Naive thymus-derived CD8-positive, alpha-beta T cell (primary cell): Measurements from ENCODE around the gene DHX40. TPM values are rescaled to one million over a fixed set of nuclear protein-coding genes. Genes with fewer than 3 reads are reported as not detected.

Experiments
- ATAC-seq, 2 donors: fragments of 150-1000 bp; cut with Tn5 transposase in 1 of 2; sonication (Bioruptor Pico), chemical (Tn5 transposase) in 1 of 2; 1 replicate in 1 of 2; 2 replicates in 1 of 2; pipeline ENCODE4 v1.10.0; 2021; ENCODE audit warnings: mild to moderate bottlenecking in 2 of 2, moderate library complexity in 2 of 2
- POLR2A ChIA-PET: fragments of 350-600 bp; sonication (Branson Sonifier 250); formaldehyde crosslinking; loops from one replicate; lab custom pipeline; 2021; ENCODE audit warnings: antibody characterized with exemption; lab: Charles Lee
- DNase-seq, 10 donors: peaks; one replicate each; pipeline versions ENCODE4 v3.0.0 to v3.0.0-alpha.2; 2020 to 2022
- H3K27ac Mint-ChIP-seq, 10 donors: one replicate each; pipeline ENCODE4 v1.8.0; 2020 to 2022; ENCODE audit warnings: mild to moderate bottlenecking in 10 of 10, mixed read lengths in 10 of 10, moderate library complexity in 4 of 10, inconsistent platforms in 1 of 10
- H3K27me3 Mint-ChIP-seq, 5 donors: one replicate each; pipeline ENCODE4 v1.8.0; 2021 to 2022; ENCODE audit warnings: mixed read lengths in 5 of 5
- H3K36me3 Mint-ChIP-seq, 3 donors: one replicate each; pipeline ENCODE4 v1.8.0; 2020 to 2022; ENCODE audit warnings: mixed read lengths in 3 of 3, mild to moderate bottlenecking in 2 of 3, inconsistent platforms in 1 of 3
- H3K4me1 Mint-ChIP-seq, 4 donors: one replicate each; pipeline ENCODE4 v1.8.0; 2021 to 2022; ENCODE audit warnings: mixed read lengths in 4 of 4
- H3K4me3 Mint-ChIP-seq, 10 donors: one replicate each; pipeline ENCODE4 v1.8.0; 2020 to 2022; ENCODE audit warnings: mild to moderate bottlenecking in 10 of 10, mixed read lengths in 10 of 10, moderate library complexity in 6 of 10, inconsistent platforms in 1 of 10
- H3K9me3 Mint-ChIP-seq, 9 donors: one replicate each; pipeline ENCODE4 v1.8.0; 2020 to 2022; ENCODE audit warnings: mixed read lengths in 9 of 9, mild to moderate bottlenecking in 3 of 9, inconsistent platforms in 1 of 9, moderate library complexity in 1 of 9
- polyA plus RNA-seq, 3 donors: library from polyadenylated mRNA; unstranded; fragments of 300-500 nt; fragmentation: Illumina TruSeq; gene quantifications; one replicate each; pipeline ENCODE4 v1.2.3, GENCODE V29; 2021
- total RNA-seq, 8 experiments: library from RNA in 2 of 8; stranded (reverse) in 2 of 8; gene quantifications; one replicate each; pipeline ENCODE4 v1.2.3 and lab custom pipeline; 2021 to 2026

Gene DHX40
- total and polyA plus RNA-seq, 5 experiments from 2014 or later, result 23.6 to 34.8 (median 25.9) TPM

DNA sequence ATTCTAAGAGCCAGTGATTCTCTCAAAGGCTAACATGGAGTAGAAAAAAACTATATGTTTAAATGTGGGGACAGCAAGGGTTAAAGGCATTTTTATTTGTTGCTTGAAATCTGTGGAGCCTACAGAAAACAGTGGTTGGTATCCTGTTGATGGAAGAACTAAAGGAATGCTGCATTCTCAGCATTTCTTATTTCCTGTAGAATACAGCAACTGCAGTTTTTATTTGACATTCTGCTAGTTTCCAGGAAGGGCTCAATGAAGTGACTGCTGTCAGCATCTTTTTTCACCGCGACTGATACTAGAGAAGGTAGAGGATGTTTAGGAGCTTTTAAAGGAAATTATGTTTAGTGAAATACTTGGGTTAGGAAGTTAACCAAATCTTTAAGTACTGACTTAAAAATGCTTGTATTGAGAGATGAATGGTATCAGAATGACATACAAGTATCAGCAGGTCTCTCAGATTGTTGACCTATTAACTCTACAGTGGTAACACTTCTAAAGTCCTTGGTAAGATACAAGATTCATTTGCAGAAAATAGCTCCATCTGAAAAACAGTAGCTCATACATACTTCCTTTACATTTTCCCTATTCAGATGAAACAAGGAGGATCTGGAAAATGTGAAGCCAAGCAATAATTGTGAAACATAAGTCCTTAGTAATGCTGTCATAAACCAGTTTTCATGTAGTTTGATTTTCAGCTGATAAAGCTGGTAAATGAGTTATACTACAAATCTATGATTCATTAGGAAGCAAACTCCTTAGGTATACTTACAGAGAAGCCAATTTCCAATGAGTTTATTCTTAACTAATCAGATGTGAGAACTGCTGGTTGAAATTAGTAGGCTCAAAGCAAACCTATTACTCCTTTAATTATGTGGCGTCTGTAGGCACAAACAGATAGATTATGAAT is 69.5 kb downstream of the DHX40 start:
- Mint-ChIP-seq H3K27ac (peak overlapping the region in 7 of 10 donors; percentile 38 to 62 (median 56)), H3K4me1 (peaks cover 18 to 77% (median 62%) of the 10 kb centered on the region in 4 donors), H3K27me3 (no peaks in the 10 kb centered on the region), H3K9me3 (no peaks in the 10 kb centered on the region), H3K36me3 (peaks cover 1 to 9% (median 5%) of the 10 kb centered on the region in 3 donors), H3K4me3 (peak overlapping the region in 3 of 10 donors; percentile 18 to 38 (median 24))
- DNase-seq (no peak), ATAC-seq (no peak)
- POLR2A ChIA-PET, result interaction anchor here (3.0 kb wide), 1 partner anchor 15 kb away, joined by 16 read pairs; the partner anchor contains the start of gene CLTC

GRCh38 chr17:59637611-59638310 is 72.4 kb downstream of the DHX40 start:
- POLR2A ChIA-PET, result interaction anchor here (0.7 kb wide), 1 partner anchor 52 kb away, joined by 3 read pairs; no protein-coding TSS in a partner anchor
- H3K4me1 Mint-ChIP-seq, result peaks cover 18 to 82% (median 69%) of the 10 kb centered on the region in 4 donors
- H3K27me3 Mint-ChIP-seq, result no peaks in the 10 kb centered on the region
- peak overlapping the region in 2 of 10 donors; percentile 22 to 33 for H3K27ac Mint-ChIP-seq
- peaks cover 0 to 5% (median 1%) of the 10 kb centered on the region in 3 donors for H3K36me3 Mint-ChIP-seq
- ATAC-seq (no peak), DNase-seq (no peak)
- H3K9me3 Mint-ChIP-seq, result no peaks in the 10 kb centered on the region
- peak overlapping the region in 2 of 10 donors; percentile 6 to 14 for H3K4me3 Mint-ChIP-seq

GRCh38 chr17:59638553-59638952 is 73.1 kb downstream of the DHX40 start:
- Mint-ChIP-seq H3K36me3 (peaks cover 0 to 7% (median 1%) of the 10 kb centered on the region in 3 donors), H3K9me3 (no peaks in the 10 kb centered on the region), H3K27me3 (no peaks in the 10 kb centered on the region), H3K27ac (peak overlapping the region in 1 of 10 donors; percentile 38), H3K4me1 (peaks cover 20 to 81% (median 69%) of the 10 kb centered on the region in 4 donors), H3K4me3 (peak overlapping the region in 1 of 10 donors; percentile 18)
- POLR2A ChIA-PET, result no interaction called here
- DNase-seq (no peak), ATAC-seq (no peak)

DNA sequence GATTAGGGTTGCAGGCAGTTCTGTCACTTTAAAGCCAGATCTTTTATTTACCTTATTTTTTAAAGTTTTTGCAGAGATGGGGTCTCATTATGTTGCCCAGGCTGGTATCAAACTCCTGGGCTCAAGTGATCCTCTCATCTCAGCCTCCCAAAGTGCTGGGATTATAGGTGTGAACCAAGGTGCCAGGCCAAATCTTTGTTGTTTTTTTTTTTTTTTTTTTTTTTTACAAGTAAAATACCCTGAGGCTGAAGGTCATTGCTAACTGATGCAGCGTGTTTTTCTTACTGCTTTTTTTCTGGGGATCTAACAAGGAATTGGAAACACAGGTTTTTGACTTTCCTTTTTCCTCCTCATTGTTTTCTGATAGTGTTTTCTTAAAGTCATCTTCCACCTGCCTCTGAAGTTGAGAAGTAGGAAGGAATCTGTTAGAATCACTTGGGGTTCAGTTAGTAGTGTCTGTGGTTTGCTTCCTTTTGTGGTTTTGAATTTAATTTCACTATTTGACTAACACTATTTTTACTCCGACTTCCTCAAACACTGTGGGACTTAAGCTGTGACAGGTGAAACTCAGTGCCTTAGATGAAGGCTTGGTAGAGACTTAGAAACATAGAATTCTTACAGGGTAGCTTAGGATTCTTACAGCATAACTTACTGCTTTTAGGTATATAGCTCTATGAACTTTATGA is 76.5 kb downstream of the DHX40 start:
- peak overlapping the region in 9 of 10 donors; percentile 25 to 78 (median 64) for H3K4me3 Mint-ChIP-seq
- POLR2A ChIA-PET, result interaction anchor here (0.6 to 1.3 kb wide), 3 partner anchors 22 to 314 kb away, joined by 4 to 7 read pairs (median 5); partner anchors contain the start of gene CLTC
- H3K27ac Mint-ChIP-seq, result peak overlapping the region; percentile 6 to 54 (median 38)
- peaks cover 24 to 73% (median 54%) of the 10 kb centered on the region in 4 donors for H3K4me1 Mint-ChIP-seq
- H3K36me3 Mint-ChIP-seq, result peaks cover 3 to 38% (median 4%) of the 10 kb centered on the region in 3 donors
- peak; percentile 68 to 81 for ATAC-seq
- DNase-seq, result peak in 3 of 10 donors; percentile 33 to 37 (median 36)
- H3K27me3 Mint-ChIP-seq, result no peaks in the 10 kb centered on the region
- no peaks in the 10 kb centered on the region for H3K9me3 Mint-ChIP-seq

DNA sequence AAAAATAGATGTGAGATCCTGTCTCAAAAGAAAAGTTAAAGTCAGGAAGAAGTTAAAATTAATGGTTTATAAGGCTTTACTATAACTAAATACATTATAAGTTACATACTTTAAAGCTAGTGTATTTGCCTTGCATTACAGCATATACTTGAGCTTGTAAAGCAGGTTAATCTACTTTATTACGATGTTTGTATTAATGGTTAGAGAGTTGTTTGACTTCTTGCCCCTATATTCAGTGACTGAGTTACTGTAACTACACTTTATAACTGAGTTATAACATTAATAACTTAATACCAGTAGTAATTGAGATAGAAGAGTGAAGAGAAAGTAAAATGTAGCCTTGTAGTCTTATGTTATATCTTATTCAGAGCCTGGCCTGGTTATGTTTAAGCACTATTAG is 77.2 kb downstream of the DHX40 start:
- H3K4me1 Mint-ChIP-seq, result peaks cover 24 to 72% (median 55%) of the 10 kb centered on the region in 4 donors
- no peak for ATAC-seq
- no peak for DNase-seq
- no peaks in the 10 kb centered on the region for H3K9me3 Mint-ChIP-seq
- peak overlapping the region in 9 of 10 donors; percentile 12 to 56 (median 52) for H3K27ac Mint-ChIP-seq
- peaks cover 6 to 44% (median 7%) of the 10 kb centered on the region in 3 donors for H3K36me3 Mint-ChIP-seq
- H3K27me3 Mint-ChIP-seq, result no peaks in the 10 kb centered on the region
- POLR2A ChIA-PET, result interaction anchor here (1.3 kb wide), 1 partner anchor 23 kb away, joined by 7 read pairs; the partner anchor contains the start of gene CLTC
- peak overlapping the region in 7 of 10 donors; percentile 55 to 71 (median 64) for H3K4me3 Mint-ChIP-seq

GRCh38 chr17:59643159-59644140 is 78.0 kb downstream of the DHX40 start:
- Mint-ChIP-seq H3K36me3 (peaks cover 9 to 50% (median 10%) of the 10 kb centered on the region in 3 donors), H3K27me3 (no peaks in the 10 kb centered on the region), H3K27ac (peak overlapping the region in 5 of 10 donors; percentile 16 to 83 (median 56)), H3K4me1 (peaks cover 22 to 64% (median 53%) of the 10 kb centered on the region in 4 donors), H3K4me3 (peak overlapping the region in 1 of 10 donors; percentile 25), H3K9me3 (no peaks in the 10 kb centered on the region)
- POLR2A ChIA-PET, result interaction anchor here (1.3 kb wide), 1 partner anchor 24 kb away, joined by 7 read pairs; the partner anchor contains the start of gene CLTC
- ATAC-seq (no peak), DNase-seq (no peak)

GRCh38 chr17:59647288-59647687 is 81.9 kb downstream of the DHX40 start:
- no peak for ATAC-seq
- POLR2A ChIA-PET, result interaction anchor here (1.8 kb wide), 1 partner anchor 28 kb away, joined by 4 read pairs; the partner anchor contains the start of gene CLTC
- no peak overlapping the region for H3K27ac Mint-ChIP-seq
- H3K9me3 Mint-ChIP-seq, result no peaks in the 10 kb centered on the region
- peaks cover 18 to 86% (median 22%) of the 10 kb centered on the region in 3 donors for H3K36me3 Mint-ChIP-seq
- peaks cover 20 to 52% (median 48%) of the 10 kb centered on the region in 4 donors for H3K4me1 Mint-ChIP-seq
- H3K27me3 Mint-ChIP-seq, result no peaks in the 10 kb centered on the region
- DNase-seq, result no peak
- H3K4me3 Mint-ChIP-seq, result no peak overlapping the region

- Mint-ChIP-seq H3K27me3 (no peaks in the 10 kb centered on the region), H3K4me1 (peaks cover 10 to 38% (median 33%) of the 10 kb centered on the region in 4 donors), H3K4me3 (no peak overlapping the region), H3K36me3 (peaks cover 18 to 95% (median 35%) of the 10 kb centered on the region in 3 donors), H3K9me3 (peaks cover 0 to 2% (median 0%) of the 10 kb centered on the region in 9 donors), H3K27ac (peak overlapping the region in 1 of 10 donors; percentile 21)
- DNase-seq (no peak), ATAC-seq (no peak)
- POLR2A ChIA-PET, result no interaction called here
These were observed 84.5 kb downstream of the DHX40 start for GRCh38 chr17:59649886-59650285.

GRCh38 chr17:59650642-59651041 is 85.2 kb downstream of the DHX40 start:
- no peak for ATAC-seq
- POLR2A ChIA-PET, result interaction anchor here (0.5 to 0.7 kb wide), 3 partner anchors 19 to 36 kb away, joined by 3 to 8 read pairs (median 3); no protein-coding TSS in a partner anchor
- H3K4me1 Mint-ChIP-seq, result peaks cover 10 to 38% (median 32%) of the 10 kb centered on the region in 4 donors
- H3K27me3 Mint-ChIP-seq, result no peaks in the 10 kb centered on the region
- H3K27ac Mint-ChIP-seq, result no peak overlapping the region
- H3K9me3 Mint-ChIP-seq, result peaks cover 0 to 2% (median 0%) of the 10 kb centered on the region in 9 donors
- peaks cover 18 to 95% (median 35%) of the 10 kb centered on the region in 3 donors for H3K36me3 Mint-ChIP-seq
- no peak overlapping the region for H3K4me3 Mint-ChIP-seq
- no peak for DNase-seq

DNA sequence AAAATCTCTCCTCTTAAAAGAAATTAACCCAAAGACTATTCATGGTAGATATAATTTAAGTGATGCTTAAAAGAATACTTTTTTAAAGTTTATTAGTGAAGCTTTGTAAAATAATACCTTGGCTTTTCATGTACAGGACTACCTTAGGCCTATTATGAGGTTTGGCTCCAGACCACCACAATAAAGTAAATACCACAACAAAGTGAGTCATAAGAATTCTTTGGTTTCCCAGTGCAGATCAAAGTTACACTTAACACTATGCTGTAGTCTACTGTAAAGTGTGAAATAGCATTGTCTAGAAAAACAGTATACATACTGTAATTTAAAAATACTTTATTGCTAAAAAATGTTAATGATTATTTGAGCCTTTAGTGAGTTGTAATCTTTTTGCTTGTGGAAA is 85.9 kb downstream of the DHX40 start:
- Mint-ChIP-seq H3K4me1 (peaks cover 10 to 38% (median 32%) of the 10 kb centered on the region in 4 donors), H3K9me3 (peaks cover 0 to 2% (median 0%) of the 10 kb centered on the region in 9 donors), H3K36me3 (peaks cover 18 to 95% (median 35%) of the 10 kb centered on the region in 3 donors), H3K27ac (no peak overlapping the region), H3K4me3 (no peak overlapping the region), H3K27me3 (no peaks in the 10 kb centered on the region)
- POLR2A ChIA-PET, result interaction anchor here (0.7 kb wide), 1 partner anchor 36 kb away, joined by 3 read pairs; no protein-coding TSS in a partner anchor
- DNase-seq (peak in 3 of 10 donors; percentile 19 to 28 (median 22)), ATAC-seq (peak; percentile 59 to 81)
